ENCODE results near the gene RNASEH2B.

Gene RNASEH2B

DNA sequence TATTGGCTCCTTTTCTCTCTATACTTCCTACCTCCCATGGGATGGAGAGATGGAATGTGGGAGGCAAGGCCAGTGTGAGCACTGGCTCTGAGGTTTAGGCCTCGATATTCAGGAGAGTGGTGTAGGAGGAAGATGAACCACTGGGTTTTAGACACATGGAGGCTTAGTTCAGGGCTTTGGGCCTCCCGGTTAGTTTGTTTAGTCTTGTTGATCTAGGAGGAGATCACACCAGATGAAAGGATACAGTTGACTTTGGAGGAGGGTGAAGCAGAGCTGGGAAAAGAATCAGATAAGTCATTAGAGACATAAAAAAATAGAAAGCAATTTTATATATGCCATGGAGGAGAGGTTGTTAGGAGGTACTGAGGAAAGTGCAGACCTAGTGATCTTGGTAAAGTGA, 30.9 kb downstream of the RNASEH2B start:
- no peak for DNase-seq (ENCODE audit: low read depth)

DNA sequence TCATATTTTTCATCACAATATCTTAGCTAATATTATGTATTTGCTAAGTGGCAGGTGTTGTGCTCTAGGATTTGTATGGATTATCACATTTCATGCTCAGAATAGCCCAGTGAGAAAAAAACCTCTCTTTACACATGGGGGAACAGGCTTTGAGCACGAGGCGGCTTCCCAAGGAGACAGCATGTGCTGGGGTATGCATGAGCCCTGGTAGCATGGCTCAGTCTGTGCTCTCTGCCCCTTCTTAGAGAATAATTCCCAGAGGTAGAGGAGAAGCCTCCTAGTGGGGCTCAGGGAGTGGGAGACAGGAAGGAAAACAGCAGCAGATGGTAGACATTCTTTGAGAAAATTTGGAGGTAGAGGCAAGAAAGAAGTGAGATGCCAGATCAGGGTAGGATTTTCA, 31.6 kb downstream of the RNASEH2B start:
- DNase-seq (ENCODE audit: low read depth) = no peak

DNA sequence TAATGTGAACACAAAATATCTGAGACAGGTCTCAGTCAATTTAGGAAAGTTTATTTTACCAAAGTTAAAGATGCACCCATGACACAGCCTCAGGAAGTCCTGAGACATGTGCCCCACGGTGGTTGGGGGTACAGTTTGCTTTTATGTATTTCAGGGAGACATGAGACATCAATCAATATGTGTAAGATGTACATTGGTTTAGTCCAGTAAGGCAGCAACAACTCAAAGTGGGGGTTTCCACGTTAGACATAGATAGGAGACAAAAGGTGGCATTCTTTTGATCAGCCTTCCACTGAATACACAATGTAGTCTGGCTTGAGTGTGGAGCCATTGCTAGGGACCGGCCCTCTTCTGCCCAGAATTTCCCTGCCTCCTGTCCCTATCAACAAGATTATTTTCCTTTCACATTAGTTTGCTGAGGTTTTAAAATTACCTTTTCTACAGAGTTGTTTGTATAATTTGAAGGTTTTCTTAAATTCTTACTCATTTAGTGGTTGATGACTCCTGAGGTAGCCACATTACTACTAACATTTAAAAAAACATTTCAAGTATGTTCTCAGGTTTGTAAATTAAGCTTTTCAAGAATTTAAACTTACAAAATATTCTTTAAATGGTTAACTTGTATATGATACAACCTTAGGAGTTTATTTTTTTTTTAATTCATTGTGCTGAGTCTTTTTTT, 33.2 kb downstream of the RNASEH2B start:
- no peak for DNase-seq (ENCODE audit: low read depth)

DNA sequence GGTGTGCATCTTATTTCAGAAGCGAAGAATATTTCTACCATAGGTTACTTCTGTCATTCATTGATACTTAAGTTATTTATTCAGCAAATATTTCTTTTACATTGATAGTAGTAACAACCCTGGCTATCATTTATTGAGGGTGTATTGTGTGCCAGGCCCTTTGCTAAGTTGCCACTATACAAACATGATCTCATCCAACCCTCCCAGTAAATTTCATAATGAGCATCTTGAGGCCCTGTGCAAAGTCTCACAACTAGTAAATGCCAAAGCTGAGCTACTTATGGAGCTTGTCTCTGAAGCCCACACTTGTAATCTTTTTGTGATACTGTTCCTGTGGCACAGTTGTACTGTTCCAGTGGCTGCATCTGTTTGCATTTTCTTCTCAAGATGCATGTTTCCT, 36.1 kb downstream of the RNASEH2B start:
- DNase-seq (ENCODE audit: low read depth) = no peak

DNA sequence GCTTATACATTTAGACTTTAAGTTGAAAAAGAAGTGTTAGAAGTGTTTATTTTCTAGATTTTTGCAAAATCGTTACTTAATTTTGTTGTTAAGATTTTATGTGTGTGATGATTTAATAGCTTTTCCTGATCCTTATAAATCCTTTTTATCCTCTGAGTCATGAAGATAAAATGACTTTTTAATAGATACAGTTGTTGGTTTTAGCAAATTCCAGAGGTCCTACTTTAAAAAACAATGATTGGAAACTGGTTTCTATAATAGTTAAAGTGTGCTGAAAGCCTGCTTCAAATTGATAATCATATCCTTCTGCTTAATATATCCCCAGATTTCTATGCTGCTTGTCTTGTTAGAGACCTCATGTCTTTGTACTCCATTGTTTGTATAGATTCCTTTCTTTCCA, 39.0 kb downstream of the RNASEH2B start:
- DNase-seq (ENCODE audit: low read depth) = no peak

DNA sequence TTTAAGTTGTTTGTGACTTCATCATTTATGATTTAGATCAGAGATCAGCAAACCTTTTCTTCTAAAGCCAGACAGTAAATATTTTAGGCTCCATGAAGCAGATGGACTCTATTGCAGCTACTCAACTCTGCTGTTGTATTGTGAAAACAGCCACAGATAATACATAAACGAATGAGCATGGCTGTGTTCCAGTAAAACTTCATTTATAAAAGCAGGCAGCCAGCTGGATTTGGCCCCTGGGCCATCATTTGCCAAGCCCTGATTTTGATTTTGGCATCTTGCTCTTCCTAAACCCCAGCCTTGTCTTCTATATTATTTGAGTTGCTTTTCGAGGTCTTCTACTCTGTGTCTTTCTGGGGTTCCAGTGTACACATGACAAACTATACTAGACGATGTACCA, 41.3 kb downstream of the RNASEH2B start:
- no peak for DNase-seq (ENCODE audit: low read depth)

DNA sequence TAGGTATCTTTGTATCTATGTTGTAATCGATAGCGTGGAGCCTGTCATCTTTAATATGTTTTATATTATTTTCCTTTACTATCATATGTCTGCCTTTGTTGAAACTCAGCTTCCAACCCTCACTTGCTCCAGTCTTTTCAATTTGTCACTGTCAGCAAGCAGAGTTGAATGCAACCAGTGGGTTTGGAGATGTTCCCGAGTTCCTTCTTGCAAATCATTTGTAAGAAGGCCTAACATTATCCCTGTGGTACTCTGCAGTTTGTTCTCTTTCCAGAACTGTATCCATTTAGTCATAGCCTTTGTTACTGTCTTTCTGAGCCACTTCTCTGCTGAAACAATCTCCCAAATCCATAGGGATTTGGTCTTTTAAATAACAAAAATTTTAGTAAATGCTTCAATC, 41.8 kb downstream of the RNASEH2B start:
- no peak for DNase-seq (ENCODE audit: low read depth)

DNA sequence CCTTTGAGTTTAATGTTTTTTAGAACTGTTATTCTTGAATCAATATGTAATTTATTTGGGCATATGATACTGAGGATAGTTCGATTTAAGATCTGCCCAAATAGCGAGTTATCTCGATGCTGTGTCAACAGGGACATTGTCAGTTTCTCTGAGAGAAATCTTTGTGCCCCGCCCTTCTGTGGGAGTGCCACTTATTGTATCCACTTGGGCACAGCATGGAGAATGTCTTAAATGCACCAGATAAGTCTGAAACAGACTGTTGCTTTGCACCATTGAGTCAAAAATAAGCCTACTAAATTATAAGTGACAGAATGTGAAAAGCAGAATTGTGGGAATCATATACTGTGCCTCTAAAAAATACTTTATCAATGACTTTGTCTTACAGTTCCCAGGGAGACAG, 45.6 kb downstream of the RNASEH2B start:
- DNase-seq (ENCODE audit: low read depth) = no peak

DNA sequence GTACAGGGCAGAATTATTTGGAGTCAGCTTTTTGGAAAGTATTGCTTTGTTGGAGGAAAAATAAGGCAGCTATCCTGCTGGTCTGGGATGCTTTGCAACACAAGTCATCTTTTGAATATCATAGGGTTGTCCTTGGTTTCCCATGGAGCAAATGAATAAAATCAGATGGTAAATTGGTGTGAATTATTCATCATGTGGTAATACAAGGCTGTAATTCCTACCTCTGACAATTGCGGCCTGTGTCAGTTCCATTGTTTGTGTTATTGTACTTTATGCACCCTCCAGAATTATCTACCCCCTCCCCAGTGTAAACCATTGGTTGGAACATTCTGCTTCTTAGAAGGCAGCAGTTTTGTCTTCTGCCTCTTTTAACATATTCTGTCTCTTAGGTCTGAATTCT, 46.2 kb downstream of the RNASEH2B start:
- DNase-seq (ENCODE audit: low read depth) = no peak

DNA sequence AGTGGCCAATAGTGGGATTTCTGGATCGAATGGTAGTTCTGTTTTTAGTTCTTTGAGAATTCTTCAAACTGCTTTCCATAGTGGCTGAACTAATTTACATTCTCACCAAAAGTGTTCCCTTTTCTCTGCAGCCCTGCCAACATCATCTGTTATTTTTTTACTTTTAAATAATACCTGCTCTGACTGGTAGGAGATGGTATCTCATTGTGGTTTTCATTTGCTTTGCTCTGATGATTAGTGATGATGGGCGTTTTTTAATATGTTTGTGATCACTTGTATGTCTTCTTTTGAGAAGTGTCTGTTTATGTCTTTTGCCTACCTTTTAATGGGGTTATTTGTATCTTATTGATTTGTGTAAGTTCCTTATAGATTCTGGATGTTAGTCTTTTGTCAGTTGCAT, 48.0 kb downstream of the RNASEH2B start:
- no peak for DNase-seq (ENCODE audit: low read depth)

DNA sequence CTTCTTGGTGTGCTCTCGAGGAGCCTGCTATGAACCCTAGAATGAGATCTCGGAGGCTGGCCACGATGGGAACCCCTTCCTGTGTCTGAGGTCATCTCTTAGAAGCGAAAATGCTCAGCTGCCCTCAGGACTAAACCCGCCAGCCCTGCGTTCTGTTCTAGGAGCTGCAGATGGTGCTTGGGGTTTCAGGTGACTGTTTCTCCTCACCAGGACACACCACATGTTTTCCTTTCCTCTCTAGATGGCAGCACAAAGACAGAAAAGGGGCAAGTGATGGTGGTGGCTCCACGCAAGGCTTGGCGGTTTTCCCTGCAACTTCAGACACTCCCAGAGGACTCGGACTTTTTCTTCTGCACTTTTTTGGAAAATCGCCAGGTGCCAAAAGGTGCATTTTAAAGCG, 60.1 kb downstream of the RNASEH2B start:
- DNase-seq (ENCODE audit: low read depth) = no peak

DNA sequence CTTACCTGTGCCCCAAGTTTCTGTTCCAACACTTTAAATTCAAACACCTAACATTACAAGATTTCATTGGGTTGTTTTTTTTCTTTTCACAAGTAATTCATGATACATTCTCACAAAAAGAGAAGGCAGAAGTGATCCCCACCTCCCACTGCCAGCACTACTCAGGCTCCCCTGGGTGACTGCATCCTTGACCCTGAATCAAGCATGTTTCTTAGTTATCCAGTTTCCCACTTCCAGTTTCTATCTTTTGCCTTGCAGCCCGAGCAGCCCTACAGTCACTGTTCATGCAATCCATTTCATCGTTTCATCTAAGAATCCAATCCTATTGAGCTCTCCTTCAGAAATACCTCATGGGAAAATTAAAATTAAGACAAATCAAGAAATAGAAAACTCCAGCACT, 61.4 kb downstream of the RNASEH2B start:
- no peak for DNase-seq (ENCODE audit: low read depth)

DNA sequence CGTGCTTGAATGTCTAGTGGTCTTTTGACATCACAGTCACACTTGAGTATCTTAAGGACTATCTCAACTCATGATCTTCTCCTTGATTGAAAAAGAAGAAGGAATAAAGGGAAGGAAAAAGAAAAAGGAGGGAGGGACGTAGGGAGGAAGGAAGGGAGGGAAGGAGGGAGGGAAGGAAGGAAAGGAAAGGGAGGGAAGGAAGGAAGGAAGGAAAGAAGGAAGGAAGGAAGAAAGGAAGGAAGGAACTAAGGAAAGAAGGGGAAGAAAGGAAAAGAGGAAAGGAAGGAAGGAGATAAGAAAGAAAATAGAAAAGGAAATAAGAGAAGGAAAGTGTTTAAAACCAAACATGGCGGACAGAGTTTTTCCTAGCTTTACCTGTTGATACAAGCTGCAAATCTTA, 64.7 kb downstream of the RNASEH2B start:
- no peak for DNase-seq (ENCODE audit: low read depth)

DNA sequence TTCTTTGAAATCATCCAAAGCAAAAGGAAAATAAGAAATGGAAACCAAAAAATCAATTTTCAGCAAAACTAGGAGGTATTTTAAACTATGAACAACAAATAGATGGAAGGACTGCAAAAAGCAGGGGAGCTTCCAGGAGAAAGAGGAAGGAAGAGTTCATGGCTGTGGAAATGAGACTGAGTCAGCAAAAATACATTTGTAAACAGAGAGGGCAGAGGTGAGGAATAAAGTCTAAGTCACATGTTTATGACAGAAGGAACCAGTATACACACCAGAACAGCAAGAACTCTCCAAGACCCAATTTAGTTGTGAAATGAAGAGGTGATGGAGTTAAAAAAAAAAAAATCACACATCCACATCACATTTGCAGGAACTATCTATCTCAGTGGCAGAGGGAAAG, 69.6 kb downstream of the RNASEH2B start:
- DNase-seq (ENCODE audit: low read depth) = no peak

DNA sequence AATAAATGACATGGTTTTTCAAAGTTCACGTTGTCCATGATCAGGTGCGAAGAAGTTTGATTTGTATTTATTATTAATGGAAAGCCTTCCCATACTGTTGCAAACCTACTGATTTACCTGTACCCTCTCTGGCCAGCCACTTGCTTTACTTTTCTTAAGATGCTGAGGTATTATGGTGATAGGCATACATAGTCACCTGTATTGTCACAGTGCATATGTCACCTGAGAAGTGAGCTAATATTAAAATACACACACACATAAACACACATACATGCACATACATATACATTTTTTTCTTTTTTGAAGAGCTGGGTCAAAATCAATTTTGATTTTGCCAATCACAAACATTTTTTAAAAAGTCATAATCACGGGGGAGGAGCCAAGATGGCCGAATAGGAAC, 72.1 kb downstream of the RNASEH2B start:
- DNase-seq (ENCODE audit: low read depth) = no peak

DNA sequence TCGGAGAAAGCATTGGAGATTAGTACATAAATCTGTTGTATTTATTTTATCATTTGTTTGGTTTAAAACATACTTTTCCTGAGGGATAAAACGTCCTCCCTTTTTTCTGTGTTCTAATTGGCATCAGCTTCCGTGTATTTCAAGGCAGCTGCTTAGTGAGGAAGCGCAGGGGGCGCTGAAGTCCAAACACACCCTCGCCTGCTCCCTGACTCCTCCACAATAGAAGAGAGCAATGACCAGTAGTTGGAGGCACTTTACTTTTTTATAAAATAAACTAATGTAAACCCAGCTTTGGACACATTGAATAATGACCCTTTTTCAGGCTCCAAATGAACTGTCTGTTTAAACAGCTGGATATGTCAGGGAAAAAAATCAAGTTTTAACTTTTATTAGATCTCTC, 79.9 kb downstream of the RNASEH2B start:
- no peak for DNase-seq (ENCODE audit: low read depth)

DNA sequence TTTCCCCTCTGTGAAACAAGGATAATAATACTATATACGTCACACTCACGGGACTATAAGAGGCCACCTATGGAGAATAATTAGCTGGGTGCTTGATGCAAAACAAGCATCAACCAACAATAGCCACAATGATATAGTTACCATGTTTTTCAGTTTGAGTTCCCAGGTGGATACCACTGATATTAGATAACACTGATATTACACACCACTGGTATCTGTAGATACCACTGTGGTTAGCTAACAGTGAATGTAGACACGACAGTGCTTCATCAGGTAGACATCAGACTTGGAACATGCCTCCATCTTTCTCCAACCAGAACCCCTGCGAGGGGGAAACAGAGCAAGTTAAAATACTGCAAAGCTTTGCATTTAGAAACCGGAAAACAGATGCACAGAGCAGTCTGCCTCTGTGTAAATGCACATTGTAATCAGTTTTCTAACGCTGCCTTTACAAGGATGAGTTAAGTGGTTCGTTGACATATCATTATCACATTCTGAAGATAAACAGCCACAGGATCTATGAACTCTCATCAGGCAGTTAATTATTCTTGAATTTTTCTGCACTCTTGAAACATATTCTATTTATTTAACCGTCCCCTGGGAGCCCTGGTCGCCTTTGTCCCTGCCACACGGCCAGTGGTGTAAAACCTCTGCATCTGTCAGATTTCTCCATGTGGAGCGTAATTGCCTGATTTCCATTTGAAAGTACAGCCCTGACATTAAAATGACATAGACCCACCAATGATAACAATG, 80.7 kb downstream of the RNASEH2B start:
- no peak for DNase-seq (ENCODE audit: low read depth)

DNA sequence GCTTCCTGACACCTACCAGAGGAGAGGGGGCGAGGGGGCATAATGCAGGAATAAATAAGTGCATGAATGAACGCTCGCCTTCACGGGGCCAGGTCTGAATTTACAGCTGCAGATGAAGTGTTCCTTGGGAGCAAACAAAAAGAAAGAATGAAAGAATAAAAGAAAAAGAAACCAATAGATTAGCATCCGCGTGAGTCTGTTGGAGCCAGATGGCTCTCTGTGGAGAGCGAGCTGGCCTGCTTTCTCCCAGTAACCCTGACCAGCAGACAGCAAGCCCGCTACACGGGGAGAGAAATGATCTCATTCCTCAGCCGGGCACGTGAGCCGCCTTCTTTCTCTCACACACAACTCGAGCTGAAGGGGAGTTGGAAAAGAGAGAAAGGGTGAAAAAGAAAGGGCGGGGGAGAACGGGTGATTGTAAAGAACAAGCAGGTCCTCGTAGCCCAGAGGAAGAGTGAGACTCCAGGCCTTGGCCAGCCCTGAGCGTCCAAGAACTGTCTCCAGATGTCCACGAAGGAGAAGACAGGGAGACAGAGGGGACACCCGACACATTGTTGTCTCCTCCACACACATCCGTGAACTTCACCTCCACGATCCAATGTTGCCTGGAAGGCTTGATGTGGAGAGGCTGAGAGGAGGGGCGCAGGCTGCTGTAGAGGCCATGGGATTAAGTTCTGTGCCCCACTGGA, 81.4 kb downstream of the RNASEH2B start:
- no peak for DNase-seq (ENCODE audit: low read depth)

DNA sequence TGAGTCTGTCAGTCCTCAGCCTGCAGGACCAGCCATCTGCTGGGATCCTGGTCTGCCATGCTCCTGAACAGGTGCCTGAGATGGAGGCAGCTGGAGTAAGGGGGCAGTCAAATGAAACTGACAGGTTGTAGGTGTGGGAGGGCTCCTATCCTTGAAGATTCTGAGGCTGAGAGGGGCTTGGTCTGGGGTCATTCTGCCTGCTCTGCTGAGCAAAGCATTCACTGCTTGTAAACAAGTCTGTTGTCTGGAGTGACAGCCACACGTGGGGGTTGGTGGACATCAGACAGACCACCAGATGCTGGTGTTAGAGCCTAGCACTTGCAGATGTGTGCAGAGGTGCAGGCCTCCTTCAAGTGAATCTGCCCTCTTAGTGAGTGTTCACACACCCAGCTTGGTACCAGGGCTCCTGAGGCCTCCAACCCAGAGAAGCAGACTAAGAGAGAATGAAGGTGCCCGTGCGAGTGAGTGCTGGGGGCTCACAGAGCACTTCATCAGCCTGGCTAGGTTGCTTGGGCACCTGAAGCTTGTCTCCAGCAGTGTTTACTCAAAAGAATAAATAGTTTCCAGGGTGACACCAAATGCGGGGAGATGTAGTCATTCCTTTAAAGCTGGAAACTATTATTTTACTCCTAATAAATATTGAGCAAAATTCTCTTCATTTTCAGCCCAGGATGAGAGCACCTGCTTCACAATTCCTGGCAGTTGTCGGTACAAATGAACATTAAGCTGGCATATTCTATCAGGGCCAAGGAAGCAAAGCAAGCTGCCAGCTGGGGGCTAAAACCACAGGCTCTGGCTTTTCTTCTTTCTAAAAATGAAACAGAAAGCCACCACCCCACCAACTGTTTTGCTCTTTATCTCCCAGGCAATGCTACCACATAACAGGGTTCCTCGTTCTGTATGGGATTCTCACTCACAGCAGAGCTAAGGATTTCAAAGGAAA, 82.3 kb downstream of the RNASEH2B start:
- DNase-seq (ENCODE audit: low read depth) = no peak

DNA sequence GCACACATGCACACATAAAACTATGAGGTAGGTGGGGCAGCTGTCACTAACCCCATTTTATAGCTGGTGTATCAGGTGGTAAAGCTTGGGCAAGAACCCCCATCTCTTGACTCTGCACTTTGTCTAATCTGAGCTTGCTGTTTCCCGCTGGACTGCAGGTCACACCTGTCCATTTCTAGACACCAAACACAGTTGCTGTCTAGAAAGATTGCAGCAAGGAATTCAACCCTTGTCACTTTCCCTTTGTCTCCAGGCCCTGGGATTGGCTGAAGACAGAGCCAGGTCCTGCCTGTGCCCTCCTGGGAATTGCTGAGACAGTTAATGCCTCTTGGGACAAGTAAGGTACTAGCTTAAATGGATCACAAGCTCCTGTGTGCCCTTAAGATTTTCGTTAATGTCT, 83.8 kb downstream of the RNASEH2B start:
- no peak for DNase-seq (ENCODE audit: low read depth)

DNA sequence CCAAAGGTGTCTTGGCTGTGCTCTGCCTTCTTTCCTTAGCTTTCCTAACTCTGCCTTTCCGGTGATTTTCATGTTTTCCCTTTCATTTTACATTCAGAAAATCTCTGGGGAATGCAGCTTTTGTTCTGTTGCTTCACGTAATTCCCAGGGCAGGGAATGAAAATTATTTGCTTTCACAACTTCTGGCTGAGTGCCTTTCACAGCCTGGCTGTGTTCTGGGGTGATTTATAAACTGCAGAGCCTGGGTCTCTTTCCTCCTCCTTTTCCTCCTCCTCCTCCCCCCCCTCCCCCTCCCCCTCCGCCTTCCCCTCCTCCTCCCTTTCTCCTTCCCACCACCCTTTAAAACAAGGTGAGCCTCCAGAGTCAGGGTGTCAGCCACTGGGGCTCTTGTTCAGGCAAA, 84.3 kb downstream of the RNASEH2B start:
- DNase-seq (ENCODE audit: low read depth) = no peak

DNA sequence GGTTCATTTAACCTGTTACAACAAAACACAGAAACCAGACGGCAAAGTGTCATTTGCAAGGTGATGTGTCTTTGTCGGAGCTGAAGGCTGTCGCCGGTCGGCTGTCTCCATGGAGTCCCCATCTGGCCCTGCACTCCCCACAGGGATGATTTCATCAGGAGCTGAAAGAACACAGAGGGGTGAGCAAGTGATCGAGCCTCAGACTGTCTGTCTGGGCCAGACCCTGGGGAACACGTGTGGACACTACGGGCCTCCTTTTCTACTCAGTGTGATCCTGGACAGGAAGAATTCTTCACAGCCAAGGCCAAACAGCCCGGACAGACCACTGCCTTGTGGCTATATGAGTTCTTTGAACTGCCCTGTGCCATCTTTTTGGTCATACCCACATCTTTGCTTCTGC, 85.1 kb downstream of the RNASEH2B start:
- no peak for DNase-seq (ENCODE audit: low read depth)
